KBM-7 (cell line): Measurements from ENCODE around the gene RHOT1.
"Not testable (repeated sequence)": the region's sequence is repeated elsewhere in the genome, so short reads cannot be mapped to it uniquely, and the experiment has no call there.

Source experiments
- DNase-seq: peaks from one replicate; pipeline ENCODE4 v3.0.0-alpha.2; 2015
- in situ Hi-C: fragments of 300-500 bp; cut with MboI; formaldehyde crosslinking; loops from 2 replicates; pipeline ENCODE4 v1.14.3; 2020; ENCODE audit warnings: low sequenced_read_pairs, low pct_unique_long_range_greater_than_20kb, mixed read lengths

RHOT1 gene

DNA sequence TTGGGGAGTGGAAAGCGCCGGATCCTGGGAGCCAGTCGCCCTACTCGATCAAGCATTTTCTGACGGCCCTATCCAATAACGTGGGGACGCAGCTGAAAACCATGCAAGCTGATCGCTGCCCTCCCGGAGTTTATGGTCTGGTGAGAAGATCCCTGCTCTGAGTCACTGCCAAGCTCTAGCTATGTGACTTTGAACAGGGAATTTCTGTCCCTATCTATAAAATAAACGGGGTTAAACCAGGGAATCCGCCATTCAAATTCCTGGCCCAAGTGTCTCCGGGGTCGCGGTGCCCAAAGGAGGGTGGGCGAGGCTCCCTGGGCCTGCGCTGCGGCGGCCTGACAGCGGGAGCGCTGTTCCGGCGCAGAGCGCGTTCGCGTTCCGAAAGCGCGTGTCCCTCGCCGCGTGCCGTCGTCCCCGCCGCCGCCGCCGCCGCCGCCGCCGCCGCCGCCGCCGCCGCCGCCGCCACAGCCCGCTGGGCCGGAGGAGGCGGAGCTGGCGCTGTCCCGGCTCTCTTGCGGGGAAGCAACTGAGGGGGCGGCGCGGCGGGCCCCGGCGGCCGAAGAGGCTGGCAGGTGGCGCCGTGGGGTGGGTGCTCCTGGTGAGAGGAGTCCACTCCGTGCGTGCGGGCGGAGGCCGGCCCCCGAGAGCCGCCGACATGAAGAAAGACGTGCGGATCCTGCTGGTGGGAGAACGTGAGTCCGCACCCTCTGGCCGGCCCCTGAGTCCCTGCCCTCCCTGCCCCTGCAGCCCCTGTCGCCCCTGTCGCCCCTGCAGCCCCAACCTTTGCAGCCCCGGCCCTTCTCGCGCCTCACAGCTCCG, at the start of gene RHOT1:
TSS of gene RHOT1 (plus strand) at position 465 of the 819 bp plus-strand sequence. CDS start at position 656, 191 bp downstream.
- DNase-seq, result peak; percentile 84
- in situ Hi-C loops, result no loop called here

DNA sequence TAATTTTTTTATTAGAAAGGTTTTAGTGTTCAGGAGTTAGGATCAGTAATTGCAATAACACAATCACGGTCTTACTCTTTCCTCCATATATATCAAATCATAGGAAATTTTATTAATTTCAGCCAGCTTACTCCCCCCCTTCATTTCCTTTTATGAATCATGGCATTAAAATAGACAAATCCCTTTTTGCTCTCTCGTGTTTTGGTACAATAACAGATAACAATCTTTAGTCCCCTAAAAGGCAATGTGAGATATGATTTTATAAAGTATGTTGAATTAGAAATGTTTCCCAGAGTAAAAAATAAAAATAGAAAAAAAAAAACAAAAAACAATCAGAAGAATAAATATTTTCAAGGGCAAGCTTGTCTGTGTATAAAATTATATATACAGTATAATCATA, 42.6 kb upstream of the RHOT1 start:
- DNase-seq, result no peak
- in situ Hi-C loops, result no loop called here

DNA sequence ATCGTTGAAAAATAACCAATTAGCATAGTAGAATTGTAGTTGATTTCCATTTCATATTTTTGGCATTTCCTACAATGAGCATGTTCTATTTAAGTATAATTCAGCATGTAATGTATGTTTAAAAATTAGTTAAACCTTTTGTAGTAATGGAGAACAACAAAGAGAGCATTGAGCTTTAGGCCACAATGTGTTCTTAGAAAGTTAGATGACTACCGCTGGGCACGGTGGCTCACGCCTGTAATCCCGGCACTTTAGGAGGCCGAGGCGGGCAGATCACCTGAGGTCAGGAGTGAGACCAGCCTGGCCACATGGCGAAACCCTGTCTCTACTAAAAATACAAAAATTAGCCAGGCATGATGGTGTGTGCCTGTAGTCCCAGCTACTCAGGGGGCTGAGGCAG, 42.0 kb upstream of the RHOT1 start:
- in situ Hi-C loops, DNase-seq: not testable (repeated sequence)

DNA sequence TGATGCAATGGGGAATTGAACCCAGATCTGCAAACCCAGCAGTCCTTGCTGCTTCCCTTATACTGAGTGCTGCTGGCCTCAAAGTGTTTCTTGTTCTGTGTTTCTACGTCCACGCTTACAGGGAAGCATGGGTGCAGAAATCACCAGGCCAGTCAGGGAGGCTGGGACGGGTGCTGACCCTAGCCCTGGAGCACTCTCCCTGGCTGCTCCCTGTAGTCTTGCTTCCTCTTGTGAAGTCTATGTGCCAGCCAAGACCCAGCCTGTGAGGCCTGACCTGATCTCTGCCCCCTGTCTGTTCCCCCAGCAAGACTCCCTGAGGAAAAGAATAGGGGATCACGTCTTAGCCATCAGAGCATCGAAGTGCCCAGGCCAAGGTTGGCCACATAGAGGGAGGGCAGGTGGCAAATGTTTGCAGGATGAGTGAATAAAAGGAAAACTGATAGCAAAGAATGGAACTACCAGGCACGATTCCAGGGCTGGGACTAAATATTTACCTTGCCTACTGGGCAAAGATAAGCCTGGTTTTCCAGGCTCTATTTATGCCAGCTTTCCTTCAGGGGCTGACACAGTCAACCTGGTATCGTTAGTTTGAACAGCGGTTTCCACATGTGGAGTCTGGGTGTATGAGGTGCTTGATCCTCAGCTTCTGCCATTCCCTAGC, 41.2 kb upstream of the RHOT1 start:
- DNase-seq, result no peak
- in situ Hi-C loops, result no loop called here

DNA sequence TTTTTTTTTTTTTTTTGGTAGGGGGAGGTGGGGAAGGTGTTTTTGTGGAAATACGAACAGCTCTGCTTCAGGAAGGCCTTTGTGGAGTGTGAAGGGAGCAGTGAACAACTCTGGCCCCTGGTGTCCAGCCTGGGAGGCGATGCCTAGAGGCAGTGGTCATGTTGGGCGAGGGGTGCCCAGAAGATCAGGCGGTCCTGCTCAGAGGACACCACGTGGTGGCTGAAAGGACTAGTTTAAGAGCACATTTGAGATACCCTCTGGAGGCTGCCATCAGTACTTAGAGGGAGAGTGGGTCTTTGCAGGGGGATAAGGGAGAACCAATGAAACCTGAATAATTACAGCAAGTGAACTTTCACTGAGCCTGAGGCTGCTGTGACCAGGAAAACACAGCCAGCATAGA, 40.1 kb upstream of the RHOT1 start:
- DNase-seq, result no peak
- in situ Hi-C loops, result no loop called here

DNA sequence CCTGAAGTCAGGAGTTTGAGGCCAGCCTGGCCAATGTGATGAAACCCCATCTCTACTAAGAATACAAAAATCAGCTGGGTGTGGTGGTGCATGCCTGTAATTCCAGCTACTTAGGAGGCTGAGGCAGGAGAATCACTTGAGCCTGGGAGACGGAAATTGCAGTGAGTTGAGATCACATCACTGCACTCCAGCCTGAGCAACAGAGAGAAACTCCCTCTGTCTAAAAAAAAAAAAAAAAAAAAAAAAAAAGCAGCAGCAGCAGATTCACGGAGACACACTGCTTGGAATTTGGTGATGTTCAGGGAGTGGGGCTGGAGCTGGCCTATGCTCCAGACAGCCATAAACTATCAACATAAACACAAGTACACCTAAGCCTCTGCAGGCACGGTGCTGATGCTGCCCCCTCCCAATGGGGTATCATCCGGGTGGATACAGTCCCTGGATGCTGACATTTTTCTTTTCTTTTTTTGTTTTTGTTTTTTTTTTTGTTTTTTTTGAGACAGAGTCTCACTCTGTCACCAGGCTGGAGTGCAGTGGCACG, 39.6 kb upstream of the RHOT1 start:
- DNase-seq, result no peak
- in situ Hi-C loops, result no loop called here

DNA sequence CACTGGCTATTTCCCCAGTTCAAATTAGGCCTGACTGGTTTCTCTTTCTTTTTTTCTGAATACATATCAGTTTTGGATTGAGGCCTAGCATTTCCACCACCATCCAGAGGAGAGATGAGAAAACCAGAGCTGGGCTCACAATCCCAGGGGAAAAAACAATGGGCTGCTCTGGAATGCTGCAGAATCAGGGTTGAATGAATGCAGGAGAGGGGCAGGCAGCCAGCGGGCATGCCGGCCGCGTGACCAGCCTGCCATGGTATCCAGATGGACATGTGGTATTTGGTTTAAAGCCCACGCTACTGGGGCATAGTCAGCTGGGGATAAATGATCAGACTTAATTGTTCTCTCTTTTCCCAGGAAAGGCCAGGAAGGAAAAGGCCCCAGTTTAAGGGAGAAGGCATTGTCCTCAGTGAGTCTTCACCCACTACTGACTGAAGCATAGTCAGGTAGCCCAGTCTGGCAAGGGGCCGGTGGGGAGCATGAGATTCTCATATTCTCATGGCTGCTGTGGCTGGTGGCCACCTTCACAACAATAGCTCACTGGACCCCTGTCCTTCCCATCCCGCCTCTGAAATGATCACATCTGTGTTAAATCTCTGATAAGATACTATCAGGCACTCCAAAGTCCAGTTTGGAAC, 38.7 kb upstream of the RHOT1 start:
- in situ Hi-C loops, result no loop called here
- DNase-seq, result no peak

DNA sequence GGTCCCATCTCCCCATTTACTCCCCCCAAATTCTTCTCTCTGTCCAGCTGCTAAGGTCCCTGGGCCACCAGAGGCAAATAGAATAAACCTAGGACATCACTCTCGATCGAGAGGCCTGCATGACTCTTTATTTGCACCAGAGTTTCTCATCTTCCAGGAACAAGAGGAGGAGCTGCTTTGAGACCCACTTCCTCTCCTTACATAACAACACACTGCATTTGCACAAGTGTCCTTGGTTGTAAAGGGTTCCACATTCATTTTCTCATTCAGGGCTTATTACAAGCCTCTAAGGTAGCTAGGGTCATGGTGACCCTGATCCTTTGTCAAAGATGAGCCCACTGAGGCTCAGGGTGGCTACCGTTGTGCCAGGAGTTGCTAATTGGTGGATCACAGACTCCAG, 38.1 kb upstream of the RHOT1 start:
- no peak for DNase-seq
- in situ Hi-C loops, result no loop called here

DNA sequence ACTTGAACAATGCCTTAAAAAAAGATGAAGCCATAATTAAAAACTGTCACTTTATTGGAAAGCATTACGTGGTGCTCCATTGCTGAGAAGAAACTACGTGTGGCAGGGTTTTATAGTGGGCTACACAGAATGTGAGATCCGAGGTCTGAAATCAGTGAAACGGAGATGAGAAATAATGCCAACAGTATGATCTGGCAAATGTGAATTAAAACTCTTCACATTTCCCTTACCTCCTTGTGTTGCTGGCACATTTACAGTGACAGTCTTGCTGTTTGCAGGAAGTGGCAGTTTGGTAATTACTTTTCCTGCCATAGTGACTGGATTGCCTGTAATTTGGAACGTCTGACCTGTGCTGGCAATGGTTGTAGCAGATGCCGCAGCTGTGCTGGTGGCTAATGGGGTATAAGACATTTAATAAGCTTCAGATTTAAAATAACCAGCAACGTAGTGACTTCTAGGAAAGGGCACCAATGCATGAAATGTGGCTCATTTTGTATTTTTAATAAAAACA, 35.8 kb upstream of the RHOT1 start:
- in situ Hi-C loops, result not testable (repeated sequence)

DNA sequence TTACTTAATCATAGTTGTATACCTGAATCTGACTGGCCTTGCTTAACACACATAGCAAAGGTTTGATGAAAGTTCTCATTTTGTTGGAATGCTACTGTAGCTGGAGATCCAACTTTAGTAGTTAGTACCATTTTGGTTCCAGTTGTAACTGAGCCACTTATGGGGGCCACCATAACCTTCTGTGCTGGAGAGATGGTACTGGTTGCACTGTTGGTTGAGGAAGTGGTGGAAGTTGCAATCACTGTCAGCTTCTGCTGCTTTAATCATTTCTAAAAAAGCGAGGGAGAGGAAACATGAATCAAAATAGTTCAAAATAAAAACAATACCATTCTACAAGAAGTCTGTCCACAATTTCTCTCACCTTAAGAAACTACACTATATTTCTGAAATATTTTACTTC, 35.1 kb upstream of the RHOT1 start:
- in situ Hi-C loops, result not testable (repeated sequence)

More for the DNA sequence above, 35.8 kb upstream of the RHOT1 start:
- not testable (repeated sequence) for DNase-seq

DNA sequence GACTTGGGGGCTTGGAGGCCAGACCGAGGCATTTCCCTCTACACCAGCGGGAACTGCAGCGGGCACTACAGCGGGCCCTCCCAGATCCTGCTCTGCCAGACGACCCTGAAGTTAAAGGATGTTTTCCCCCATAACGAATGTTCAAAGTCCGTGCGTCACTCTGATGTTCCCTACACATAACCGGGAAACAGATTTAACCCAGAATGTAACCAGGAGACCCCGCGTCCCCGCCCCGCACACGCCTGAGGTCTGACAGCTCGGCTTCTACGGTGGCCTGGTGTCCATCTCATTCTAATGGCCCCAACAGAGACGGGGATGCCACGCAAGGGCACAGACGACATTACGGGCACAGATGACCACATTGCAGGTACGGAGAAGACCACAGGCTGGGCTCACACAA, 31.7 kb upstream of the RHOT1 start:
- no peak for DNase-seq
- in situ Hi-C loops, result no loop called here

More for the DNA sequence above, 35.1 kb upstream of the RHOT1 start:
- not testable (repeated sequence) for DNase-seq

DNA sequence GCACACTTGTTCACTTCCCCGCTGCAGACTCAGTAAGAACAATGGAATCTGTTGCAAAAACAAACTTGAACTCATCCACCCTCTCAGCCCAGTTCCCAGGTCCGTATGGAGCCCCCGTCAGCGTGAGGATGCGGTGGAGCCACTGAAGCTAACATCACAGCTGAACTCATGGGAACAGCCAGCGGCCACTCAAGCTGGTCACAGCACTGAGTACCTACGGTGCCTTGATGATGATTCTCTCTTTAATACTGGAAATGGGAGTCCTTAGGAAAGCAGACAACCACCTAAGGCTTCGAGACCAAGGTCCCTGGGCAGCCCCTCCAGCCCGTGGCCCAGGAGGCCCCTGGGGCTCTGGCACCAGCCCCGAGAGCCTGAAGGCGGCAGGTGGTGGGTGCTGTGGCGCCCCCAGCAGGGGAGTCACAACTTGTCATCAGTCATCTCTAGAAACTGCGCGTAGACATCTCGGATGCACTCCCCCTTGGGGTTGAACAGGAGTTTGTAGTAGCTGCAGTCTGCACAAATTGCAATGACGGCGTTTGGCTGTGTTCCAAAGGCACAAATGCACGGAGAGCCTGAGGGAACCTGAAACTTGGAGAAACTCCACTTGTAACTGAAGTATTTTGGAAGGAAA, 31.0 kb upstream of the RHOT1 start:
- peak; percentile 55 for DNase-seq
- in situ Hi-C loops, result no loop called here

DNA sequence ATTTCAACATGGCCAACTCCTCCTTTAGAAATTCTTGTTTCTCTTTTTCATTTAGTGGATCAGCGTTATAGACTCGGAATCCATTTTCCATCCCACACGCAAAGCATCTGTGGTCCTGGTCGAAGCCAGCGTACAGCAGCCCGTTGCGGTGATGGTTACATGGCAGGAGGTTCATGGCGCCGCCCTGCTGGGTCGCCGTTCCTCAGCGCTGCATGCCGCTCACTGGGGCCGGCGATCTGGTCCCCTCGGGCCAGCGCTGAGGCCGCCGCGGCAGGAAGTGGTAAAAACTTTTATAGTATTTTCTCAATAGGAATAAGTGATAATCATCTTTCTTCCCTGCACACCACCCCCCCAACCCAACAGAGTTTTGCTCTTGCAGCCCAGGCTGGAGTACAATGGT, 29.9 kb upstream of the RHOT1 start:
- in situ Hi-C loops, result no loop called here
- DNase-seq, result peak; percentile 42

DNA sequence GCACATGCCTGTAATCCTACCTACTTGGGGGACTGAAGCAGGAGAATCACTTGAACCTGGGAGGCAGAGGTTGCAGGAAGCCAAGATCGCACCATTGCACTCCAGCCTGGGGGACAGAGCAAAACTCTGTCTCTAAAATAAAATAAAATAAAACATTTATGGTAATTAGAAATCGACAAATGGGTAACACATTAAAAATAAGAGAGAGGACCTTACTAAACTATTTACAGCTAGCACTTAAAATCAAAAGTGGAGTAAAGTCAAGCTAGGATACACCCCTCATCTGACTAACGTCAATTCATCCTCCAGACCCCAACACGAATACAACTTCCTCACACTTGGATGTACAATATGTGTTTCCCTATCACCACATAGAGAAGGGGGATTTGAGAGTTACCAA, 27.8 kb upstream of the RHOT1 start:
- DNase-seq, result peak; percentile 49
- in situ Hi-C loops, result no loop called here

DNA sequence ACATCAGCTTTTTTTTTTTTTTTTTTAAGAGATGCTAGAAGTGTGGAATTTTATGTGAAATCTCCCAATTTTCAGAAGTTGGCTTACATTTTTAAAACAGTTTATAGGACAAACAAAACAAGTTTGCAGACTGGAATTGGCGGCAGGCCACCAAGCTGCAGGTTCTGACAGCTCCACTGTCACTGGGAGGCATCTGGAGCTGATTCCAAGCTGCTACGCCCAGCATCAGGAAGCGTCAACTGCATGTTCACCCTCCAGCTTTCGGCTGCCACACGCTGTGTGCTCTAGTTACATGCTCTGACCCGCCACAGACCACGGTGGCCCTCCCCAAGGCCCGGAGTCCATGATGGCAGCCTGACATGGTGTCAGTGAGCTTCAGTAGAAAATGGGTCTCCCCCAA, 26.8 kb upstream of the RHOT1 start:
- in situ Hi-C loops, result not testable (repeated sequence)

DNA sequence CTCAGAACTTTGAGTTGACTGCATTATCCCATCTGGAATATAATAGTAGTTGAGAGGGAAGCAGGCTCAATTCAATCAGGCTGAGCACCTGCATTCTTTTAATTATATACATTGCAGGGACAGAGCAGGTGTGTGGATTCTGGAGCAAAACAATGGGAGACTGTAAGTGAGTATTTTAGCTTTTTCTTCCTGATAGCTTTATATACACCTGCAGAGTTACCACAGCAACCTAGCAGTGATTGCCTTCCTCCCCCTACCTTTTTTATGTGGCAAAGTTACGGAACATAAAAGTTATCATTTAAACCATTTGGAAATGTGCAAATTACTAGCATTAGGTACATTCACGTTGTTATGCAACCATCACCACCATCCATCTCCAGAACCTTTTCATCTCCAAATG, 25.4 kb upstream of the RHOT1 start:
- no peak for DNase-seq
- in situ Hi-C loops, result no loop called here

More for the DNA sequence above, 26.8 kb upstream of the RHOT1 start:
- not testable (repeated sequence) for DNase-seq

DNA sequence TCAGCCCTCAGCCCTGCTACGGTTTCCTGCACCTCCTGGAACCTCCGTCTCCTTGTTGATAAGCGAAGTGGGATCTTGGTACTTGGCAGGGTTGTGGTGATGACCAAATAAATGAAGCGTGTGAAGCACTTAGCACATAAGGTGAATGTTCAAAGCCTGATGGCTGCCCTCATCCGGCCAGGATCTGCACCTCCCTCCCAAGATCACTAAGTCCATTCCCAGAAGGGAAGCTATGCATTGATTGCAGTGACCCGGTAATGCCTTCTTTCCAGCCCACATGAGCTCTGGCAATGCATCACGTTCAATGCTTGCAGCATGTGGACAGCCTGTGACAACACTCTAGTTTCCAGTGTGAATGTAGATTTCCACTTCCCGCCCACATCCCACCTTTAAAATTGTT, 24.9 kb upstream of the RHOT1 start:
- no peak for DNase-seq

DNA sequence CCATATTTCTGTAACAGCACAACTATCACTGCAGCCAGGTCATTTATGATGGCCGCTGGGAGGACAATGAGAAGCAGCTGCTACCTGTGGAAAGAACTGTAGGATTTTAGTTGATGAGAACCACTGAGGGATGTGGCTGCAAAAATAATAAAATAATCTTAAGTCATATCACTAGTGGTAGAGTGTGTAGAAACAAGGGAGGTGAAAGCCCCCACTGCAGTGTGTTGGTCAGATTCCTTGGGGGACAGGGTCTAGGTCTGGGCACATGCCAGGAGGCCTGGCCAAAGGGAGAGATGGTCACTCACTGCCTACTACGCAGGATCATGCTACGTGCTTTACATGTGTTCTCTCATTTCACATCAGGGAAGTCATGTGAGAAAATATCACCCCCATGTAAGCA, 24.2 kb upstream of the RHOT1 start:
- DNase-seq, in situ Hi-C loops: not testable (repeated sequence)

More for the DNA sequence above, 24.9 kb upstream of the RHOT1 start:
- in situ Hi-C loops, result no loop called here

DNA sequence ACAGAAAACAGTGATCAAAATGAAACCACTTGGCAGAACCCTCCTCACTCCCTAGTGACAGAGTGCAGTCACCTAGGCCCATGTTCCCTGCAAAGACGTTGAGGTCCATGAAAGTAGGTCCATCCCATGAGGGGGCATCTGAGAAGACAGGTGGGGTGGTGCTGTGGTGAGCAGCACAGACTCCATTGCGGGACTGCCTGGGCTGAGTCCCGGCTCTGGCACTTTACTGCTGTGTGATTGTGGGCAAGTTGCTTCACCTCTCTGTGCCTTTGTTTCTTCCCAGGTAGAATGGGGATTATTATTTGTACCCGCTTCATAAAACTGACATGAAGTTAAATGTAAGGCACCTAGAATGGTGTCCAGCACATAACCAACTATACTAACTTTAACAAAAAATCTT, 23.5 kb upstream of the RHOT1 start:
- DNase-seq, result no peak
- in situ Hi-C loops, result no loop called here
